Glutamatergic neuron (in vitro differentiated cells): Measurements from ENCODE around the gene DNAH9. TPM values are rescaled to one million over a fixed set of nuclear protein-coding genes. Genes with fewer than 3 reads are reported as not detected.

Experiments
- DNase-seq: peaks from one replicate; pipeline ENCODE4 v3.0.0; 2022
- H3K27ac Mint-ChIP-seq: one replicate; pipeline ENCODE4 v1.8.0; 2020; ENCODE audit warnings: mild to moderate bottlenecking, mixed read lengths, inconsistent platforms; ENCODE audit not compliant: unreplicated experiment
- H3K27me3 Mint-ChIP-seq: one replicate; pipeline ENCODE4 v1.8.0; 2020; ENCODE audit warnings: mild to moderate bottlenecking, moderate library complexity, mixed read lengths, inconsistent platforms; ENCODE audit not compliant: unreplicated experiment
- H3K36me3 Mint-ChIP-seq: one replicate; pipeline ENCODE4 v1.8.0; 2020; ENCODE audit warnings: mild to moderate bottlenecking, mixed read lengths, inconsistent platforms; ENCODE audit not compliant: unreplicated experiment
- H3K4me1 Mint-ChIP-seq: one replicate; pipeline ENCODE4 v1.8.0; 2020; ENCODE audit warnings: mild to moderate bottlenecking, low read depth, mixed read lengths, inconsistent platforms; ENCODE audit not compliant: unreplicated experiment
- H3K4me3 Mint-ChIP-seq: one replicate; pipeline ENCODE4 v1.8.0; 2020; ENCODE audit warnings: mild to moderate bottlenecking, mixed read lengths, inconsistent platforms; ENCODE audit not compliant: unreplicated experiment
- H3K9me3 Mint-ChIP-seq: one replicate; pipeline ENCODE4 v1.8.0; 2020; ENCODE audit warnings: mild to moderate bottlenecking, moderate library complexity, mixed read lengths, inconsistent platforms; ENCODE audit not compliant: unreplicated experiment
- CTCF ChIP-seq: fragments of 200-600 bp; sonication (generic); IDR thresholded peaks from one replicate; pipeline ENCODE4 v1.5.0; 2021; ENCODE audit not compliant: partially characterized antibody, unreplicated experiment
- total RNA-seq: library from RNA; stranded (reverse); fragmentation: NEBNext Ultra II Directional; extraction: Animal tissue kit (Norgen Biotek cat#: 25700); gene quantifications from one replicate; pipeline ENCODE4 v1.2.1, GENCODE V29; 2021; ENCODE audit not compliant: unreplicated experiment

DNAH9 gene
- total RNA-seq, 1 donor from 2014 or later, result 0.86 TPM

GRCh38 chr17:11898526-11899235 is 300.4 kb downstream of the DNAH9 start:
- H3K4me1 Mint-ChIP-seq, result peaks cover 3% of the 10 kb centered on the region
- no peak for TF ChIP-seq CTCF
- no peak overlapping the region for H3K4me3 Mint-ChIP-seq
- DNase-seq, result no peak
- H3K27ac Mint-ChIP-seq, result peak overlapping the region; percentile 67
- H3K9me3 Mint-ChIP-seq, result peaks cover 4% of the 10 kb centered on the region
- H3K27me3 Mint-ChIP-seq, result peaks cover 7% of the 10 kb centered on the region
- no peaks in the 10 kb centered on the region for H3K36me3 Mint-ChIP-seq

GRCh38 chr17:11899537-11899942 is 301.3 kb downstream of the DNAH9 start:
- Mint-ChIP-seq H3K9me3 (peaks cover 4% of the 10 kb centered on the region), H3K4me3 (no peak overlapping the region), H3K4me1 (peaks cover 3% of the 10 kb centered on the region), H3K27me3 (peaks cover 7% of the 10 kb centered on the region), H3K27ac (peak overlapping the region; percentile 67), H3K36me3 (no peaks in the 10 kb centered on the region)
- DNase-seq, result no peak
- no peak for TF ChIP-seq CTCF

- Mint-ChIP-seq H3K27ac (peak overlapping the region; percentile 79), H3K4me3 (no peak overlapping the region), H3K9me3 (peaks cover 4% of the 10 kb centered on the region), H3K27me3 (peaks cover 7% of the 10 kb centered on the region), H3K4me1 (peaks cover 3% of the 10 kb centered on the region), H3K36me3 (no peaks in the 10 kb centered on the region)
- no peak for TF ChIP-seq CTCF
- no peak for DNase-seq
Observed at GRCh38 chr17:11900041-11900476, 301.8 kb downstream of the DNAH9 start.

GRCh38 chr17:11900655-11901054 is 302.4 kb downstream of the DNAH9 start:
- no peak for DNase-seq
- H3K27me3 Mint-ChIP-seq, result peaks cover 7% of the 10 kb centered on the region
- H3K9me3 Mint-ChIP-seq, result peaks cover 4% of the 10 kb centered on the region
- peaks cover 3% of the 10 kb centered on the region for H3K4me1 Mint-ChIP-seq
- TF ChIP-seq CTCF, result no peak
- peak overlapping the region; percentile 79 for H3K27ac Mint-ChIP-seq
- H3K4me3 Mint-ChIP-seq, result no peak overlapping the region
- H3K36me3 Mint-ChIP-seq, result no peaks in the 10 kb centered on the region

- Mint-ChIP-seq H3K36me3 (no peaks in the 10 kb centered on the region), H3K4me1 (peaks cover 3% of the 10 kb centered on the region), H3K27ac (no peak overlapping the region), H3K27me3 (peaks cover 7% of the 10 kb centered on the region), H3K4me3 (no peak overlapping the region), H3K9me3 (peaks cover 4% of the 10 kb centered on the region)
- TF ChIP-seq CTCF, result no peak
- no peak for DNase-seq
Observed at GRCh38 chr17:11901931-11902330, 303.7 kb downstream of the DNAH9 start.
